RWPE1 (cell line): ENCODE measurements around the gene DENND1A.

Experiments
- CTCF ChIA-PET: fragments of 350-600 bp; sonication (Branson Sonifier 250); formaldehyde crosslinking; extraction: SDS; loops from one replicate; lab custom pipeline; 2021; lab: Yijun Ruan, JAX
- POLR2A ChIA-PET: fragments of 400-600 bp; formaldehyde crosslinking; extraction: SDS; loops from one replicate; lab custom pipeline; 2020; ENCODE audit warnings: antibody characterized with exemption; ENCODE audit not compliant: low non-redundant PET; lab: Yijun Ruan, JAX
- DNase-seq: peaks from one replicate; pipeline ENCODE4 v3.0.0; 2012; ENCODE audit warnings: low spot score
- H3K27ac ChIP-seq: fragments of 450-650 bp; 2 replicates; pipeline ENCODE4 v1.5.1; 2017
- TF ChIP-seq, protein P1 (sequence below): fragments of 450-650 bp; conservative IDR thresholded peaks from 2 replicates; pipeline ENCODE4 v1.5.1; 2017; ENCODE audit warnings: low read depth, mild to moderate bottlenecking

The DENND1A gene

DNA sequence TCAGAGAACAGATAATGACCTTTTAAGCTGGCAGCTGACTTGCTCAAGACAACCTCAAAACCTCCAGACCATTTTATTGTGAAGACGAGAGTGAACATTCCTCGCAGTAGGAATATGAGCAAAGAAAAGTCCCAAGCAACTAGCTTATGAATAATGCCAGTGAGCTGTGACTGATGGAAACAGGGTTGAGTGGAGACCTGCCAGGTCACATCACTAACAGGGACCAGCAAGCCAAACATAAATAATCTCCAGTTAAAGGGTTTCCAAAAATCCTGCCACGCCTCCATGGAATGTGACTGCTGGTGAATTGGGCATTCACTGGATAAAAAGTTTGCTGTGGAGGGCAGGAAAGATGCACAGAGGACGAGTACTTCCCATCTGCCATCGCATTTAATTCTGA lies 388.5 kb downstream of the DENND1A start:
- TF ChIP-seq, protein P1, sequence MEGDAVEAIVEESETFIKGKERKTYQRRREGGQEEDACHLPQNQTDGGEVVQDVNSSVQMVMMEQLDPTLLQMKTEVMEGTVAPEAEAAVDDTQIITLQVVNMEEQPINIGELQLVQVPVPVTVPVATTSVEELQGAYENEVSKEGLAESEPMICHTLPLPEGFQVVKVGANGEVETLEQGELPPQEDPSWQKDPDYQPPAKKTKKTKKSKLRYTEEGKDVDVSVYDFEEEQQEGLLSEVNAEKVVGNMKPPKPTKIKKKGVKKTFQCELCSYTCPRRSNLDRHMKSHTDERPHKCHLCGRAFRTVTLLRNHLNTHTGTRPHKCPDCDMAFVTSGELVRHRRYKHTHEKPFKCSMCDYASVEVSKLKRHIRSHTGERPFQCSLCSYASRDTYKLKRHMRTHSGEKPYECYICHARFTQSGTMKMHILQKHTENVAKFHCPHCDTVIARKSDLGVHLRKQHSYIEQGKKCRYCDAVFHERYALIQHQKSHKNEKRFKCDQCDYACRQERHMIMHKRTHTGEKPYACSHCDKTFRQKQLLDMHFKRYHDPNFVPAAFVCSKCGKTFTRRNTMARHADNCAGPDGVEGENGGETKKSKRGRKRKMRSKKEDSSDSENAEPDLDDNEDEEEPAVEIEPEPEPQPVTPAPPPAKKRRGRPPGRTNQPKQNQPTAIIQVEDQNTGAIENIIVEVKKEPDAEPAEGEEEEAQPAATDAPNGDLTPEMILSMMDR = no peak
- ChIA-PET CTCF (interaction anchor here (0.7 kb wide), 1 partner anchor 499 kb away, joined by 4 read pairs; no protein-coding TSS in a partner anchor), POLR2A (no interaction called here)
- no peak for DNase-seq
- no peak overlapping the region for H3K27ac ChIP-seq

DNA sequence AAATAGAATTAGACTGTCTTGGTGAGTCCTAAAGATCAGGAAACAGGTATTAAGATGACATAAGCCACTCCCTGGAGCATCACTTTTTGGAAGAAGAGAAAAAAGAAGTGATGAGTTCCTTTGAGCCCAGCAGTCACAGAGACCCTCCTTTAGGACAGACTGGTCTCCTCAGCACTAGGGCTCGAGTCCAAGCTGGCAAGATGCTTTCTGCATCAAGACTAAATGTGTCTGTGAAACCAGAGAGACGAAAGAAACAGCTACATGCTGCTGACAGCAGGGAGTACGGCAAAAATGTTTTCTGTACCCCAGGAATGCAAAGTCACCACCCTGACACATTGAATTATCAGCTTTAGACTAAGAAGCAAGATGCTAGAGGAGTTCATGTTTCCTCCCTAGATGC lies 389.5 kb downstream of the DENND1A start:
- ChIA-PET CTCF (interaction anchor here (0.6 to 0.8 kb wide), 2 partner anchors 20 to 635 kb away, joined by 4 read pairs; no protein-coding TSS in a partner anchor), POLR2A (no interaction called here)
- TF ChIP-seq, protein P1 = no peak
- DNase-seq = no peak
- no peak overlapping the region for H3K27ac ChIP-seq

DNA sequence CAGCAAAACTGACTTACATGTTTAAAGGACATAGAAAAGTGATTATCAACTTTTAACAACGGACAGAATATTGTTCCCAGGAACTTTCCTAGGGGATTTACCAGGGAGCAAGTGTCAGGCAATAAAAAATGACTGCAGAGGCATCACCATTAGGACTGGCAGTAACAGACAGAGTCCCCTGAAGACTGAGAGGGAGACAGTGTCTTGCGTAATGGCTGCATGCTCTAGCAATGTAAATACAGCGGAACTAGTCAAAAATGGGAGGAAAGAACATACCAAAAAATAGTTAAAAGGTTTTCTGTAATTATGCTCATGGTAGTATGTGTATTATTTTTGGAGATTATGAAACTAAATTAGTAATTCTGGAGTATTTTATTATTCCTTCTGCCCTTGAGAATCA lies 392.1 kb downstream of the DENND1A start:
- DNase-seq = no peak
- ChIA-PET CTCF (no interaction called here), POLR2A (no interaction called here)

DNA sequence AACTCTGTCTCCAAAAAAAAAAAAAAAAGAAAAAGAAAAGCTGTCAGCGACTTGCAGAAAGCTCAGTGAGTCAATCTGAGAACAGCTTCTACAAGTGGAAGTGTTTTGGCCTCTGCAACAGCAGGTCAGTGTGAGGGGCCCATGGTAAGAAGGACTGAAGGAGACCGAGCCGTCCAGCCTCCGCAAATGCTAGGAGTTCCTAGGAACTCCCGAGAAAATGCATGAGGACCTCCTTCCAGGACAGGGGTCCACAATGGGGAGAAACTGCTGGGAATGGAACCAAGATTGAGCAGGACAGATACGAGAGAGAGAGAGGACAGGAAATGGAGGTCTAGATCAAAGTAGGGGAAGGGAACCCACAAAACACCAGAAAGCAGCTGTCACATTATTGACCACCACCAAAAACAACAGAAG lies 393.5 kb downstream of the DENND1A start:
- ChIA-PET CTCF (no interaction called here), POLR2A (no interaction called here)
- H3K27ac ChIP-seq = no peak overlapping the region
- no peak for DNase-seq
- TF ChIP-seq, protein P1 = no peak

More for the DNA sequence above, 392.1 kb downstream of the DENND1A start:
- H3K27ac ChIP-seq = no peak overlapping the region
- TF ChIP-seq, protein P1 = no peak

DNA sequence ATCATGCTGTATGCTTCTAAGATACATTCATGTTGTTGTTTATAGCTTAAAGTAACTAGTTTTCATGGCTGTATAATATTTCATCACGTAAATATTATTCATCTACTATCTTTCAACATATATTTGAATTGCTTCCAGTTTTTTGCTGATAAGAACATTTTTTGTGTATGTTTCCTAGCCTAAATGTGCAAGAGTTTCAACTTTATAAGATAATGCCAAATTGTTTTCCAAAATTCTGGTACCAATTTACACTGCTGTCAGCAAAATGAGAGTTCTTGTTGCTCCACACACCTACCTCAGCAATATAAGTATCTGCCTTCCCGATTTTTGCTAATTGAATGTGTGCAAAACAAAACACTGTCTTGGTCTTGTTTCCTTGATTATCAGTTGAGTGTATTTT lies 395.6 kb downstream of the DENND1A start:
- no peak for DNase-seq
- ChIA-PET CTCF (interaction anchor here (0.8 kb wide), 1 partner anchor 22 kb away, joined by 3 read pairs; no protein-coding TSS in a partner anchor), POLR2A (no interaction called here)
- TF ChIP-seq, protein P1 = no peak
- no peak overlapping the region for H3K27ac ChIP-seq

DNA sequence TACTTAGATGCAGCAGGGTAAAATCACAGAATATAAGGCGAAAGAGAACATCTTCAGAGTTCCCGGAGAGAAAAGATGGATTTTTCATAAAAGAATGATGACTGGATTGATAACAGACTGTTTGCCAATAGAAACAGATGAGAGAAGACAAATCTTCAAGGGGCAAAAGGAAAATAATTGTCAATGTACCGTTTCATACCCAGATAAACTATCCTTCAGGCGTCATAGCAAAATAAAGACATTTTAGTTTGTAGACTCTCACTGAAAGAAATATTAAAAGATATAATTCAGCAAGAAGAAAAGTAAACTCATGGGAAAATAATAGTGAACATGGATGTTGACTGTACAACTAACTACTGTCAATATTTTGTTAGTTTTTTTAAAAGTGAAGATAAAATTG lies 399.7 kb downstream of the DENND1A start:
- TF ChIP-seq, protein P1 = no peak
- no peak for DNase-seq
- no peak overlapping the region for H3K27ac ChIP-seq
- POLR2A ChIA-PET = no interaction called here
- CTCF ChIA-PET = no interaction called here

DNA sequence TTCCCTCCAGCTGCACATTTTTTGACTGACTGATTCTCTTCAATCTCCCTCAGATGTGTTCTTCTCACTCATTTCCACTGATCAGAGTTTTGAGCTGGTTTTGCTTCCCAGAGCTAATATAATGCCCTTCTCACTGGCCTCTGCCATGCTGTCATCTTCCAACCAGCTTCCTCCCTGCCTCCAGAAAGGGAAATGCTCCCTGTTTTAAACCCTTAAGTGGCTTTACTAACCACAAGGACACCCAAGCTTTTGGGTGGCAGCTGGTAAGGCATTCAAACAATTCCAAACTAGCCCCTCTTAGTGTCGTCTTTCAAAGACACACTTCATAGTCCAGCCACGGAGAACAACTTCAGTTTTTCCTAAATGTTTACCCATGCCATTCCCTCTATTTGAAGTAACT lies 401.4 kb downstream of the DENND1A start:
- POLR2A ChIA-PET = no interaction called here
- CTCF ChIA-PET = interaction anchor here (2.3 kb wide), 1 partner anchor 15 kb away, joined by 5 read pairs; no protein-coding TSS in a partner anchor

More for the DNA sequence above, 401.4 kb downstream of the DENND1A start:
- no peak for DNase-seq
- TF ChIP-seq, protein P1 = no peak
- no peak overlapping the region for H3K27ac ChIP-seq
